T follicular helper cell (primary cell): ENCODE measurements around the gene INPP1.

ENCODE experiments used
- DNase-seq: peaks from one replicate; pipeline ENCODE4 v3.0.0-alpha.2; 2020; ENCODE audit warnings: low read depth

Gene INPP1

GRCh38 chr2:190408538-190409271 lies 65.3 kb downstream of the INPP1 start:
- peak; percentile 72 for DNase-seq

- no peak for DNase-seq
These were observed 66.2 kb downstream of the INPP1 start for GRCh38 chr2:190409616-190410015.

- no peak for DNase-seq
These were observed 66.8 kb downstream of the INPP1 start for GRCh38 chr2:190410166-190410565.

GRCh38 chr2:190412966-190413365 lies 69.6 kb downstream of the INPP1 start:
- DNase-seq, result no peak

- no peak for DNase-seq
These were observed 70.0 kb downstream of the INPP1 start for GRCh38 chr2:190413421-190413820.

GRCh38 chr2:190415251-190415650 lies 71.9 kb downstream of the INPP1 start:
- no peak for DNase-seq

DNA sequence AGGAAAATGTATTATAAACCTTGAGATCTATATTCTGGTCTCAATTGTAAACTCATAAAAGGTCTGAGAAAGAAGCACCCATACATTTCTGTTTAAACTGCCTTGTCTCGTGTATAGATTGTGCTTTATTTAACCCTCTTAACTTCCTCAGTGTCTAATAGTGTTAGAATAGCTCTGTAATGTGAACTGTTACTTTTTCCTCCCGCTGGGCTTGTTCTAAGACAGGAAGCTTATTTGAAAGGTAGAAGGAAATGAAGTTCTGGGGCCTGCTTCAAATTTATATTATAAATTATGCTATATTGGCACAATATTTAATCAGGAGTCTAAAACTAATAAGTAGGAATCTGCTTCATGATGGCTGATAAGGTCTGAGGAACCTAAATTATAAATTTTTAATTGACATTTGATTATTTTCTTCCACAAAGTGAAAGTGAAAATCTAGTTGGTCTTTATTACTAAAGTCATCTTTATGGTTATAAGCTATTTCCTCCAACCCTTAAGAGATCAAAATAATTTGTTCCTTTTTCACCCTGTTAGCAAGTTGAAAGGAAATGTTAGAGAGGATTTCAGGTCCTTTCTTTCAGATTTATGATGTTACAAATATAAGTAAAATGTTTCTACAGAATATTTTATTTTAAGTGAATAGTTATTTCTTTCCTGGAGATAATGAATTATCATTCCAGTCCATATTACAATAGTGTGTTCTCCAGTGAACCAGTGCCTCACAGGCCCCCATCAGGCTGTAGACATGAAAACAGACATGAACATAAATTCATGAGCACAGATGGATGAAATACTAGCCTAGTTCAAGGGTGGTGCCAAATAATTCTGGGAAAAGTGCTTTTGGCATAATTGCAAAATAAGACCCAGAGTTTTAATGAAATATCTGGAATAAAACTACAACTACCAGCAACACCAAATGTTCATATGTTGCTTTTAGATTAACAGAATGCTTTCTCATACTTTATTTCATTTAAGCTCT lies 72.7 kb downstream of the INPP1 start:
- no peak for DNase-seq

- no peak for DNase-seq
These were observed 73.9 kb downstream of the INPP1 start for GRCh38 chr2:190417045-190417842.

DNA sequence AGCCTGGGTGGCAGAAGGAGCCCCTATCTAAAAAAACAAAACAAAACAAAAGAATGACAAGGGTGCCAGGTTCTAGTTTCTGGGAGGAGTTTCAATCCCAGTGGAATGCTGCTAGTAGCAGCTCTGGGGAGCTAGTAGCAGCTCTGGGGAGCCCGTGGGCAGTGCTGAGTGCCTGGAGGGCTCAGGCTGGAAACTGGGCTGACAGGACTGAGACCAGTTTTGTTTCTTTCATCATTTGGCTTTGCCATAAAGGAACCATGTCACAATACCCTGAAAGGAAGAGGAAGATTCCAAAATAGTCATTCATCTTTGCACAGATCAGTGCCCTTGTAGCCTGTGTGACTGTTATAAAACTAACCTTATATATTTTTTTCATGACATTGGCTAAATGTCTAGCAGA lies 75.3 kb downstream of the INPP1 start:
- no peak for DNase-seq

DNA sequence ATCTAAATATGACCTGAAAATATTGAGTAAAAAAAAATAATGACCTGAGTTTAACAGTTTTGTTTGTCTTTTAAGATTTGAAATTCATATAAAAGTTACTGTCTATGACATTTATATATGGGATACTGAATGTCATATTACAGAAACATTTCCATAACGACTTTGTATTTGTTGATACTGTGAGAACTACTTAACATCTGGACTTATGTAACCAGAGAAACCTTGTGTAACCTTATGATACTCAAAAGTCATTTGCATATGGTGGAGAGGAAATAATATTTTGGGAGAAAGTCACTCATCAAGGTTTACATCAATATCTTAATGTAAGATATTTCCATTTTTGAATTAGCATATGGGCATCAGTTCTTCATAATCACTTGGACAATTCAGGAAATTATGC lies 77.4 kb downstream of the INPP1 start:
- DNase-seq, result no peak
